ENCODE results near the gene CD84.
"Not testable (repeated sequence)": the region's sequence is repeated elsewhere in the genome, so short reads cannot be mapped to it uniquely, and the experiment has no call there.

CD84 gene

GRCh38 chr1:160608941-160609340 lies 29.6 kb upstream of the CD84 start:
- DNase-seq, result no peak

- no peak for DNase-seq
These were observed 29.2 kb upstream of the CD84 start for GRCh38 chr1:160608514-160608913.

GRCh38 chr1:160608057-160608456 lies 28.8 kb upstream of the CD84 start:
- no peak for DNase-seq

GRCh38 chr1:160607672-160608032 lies 28.4 kb upstream of the CD84 start:
- DNase-seq, result no peak

- peak; percentile 36 to 55 for DNase-seq
These were observed 27.8 kb upstream of the CD84 start for GRCh38 chr1:160607011-160607671.

- no peak for DNase-seq
These were observed 27.3 kb upstream of the CD84 start for GRCh38 chr1:160606611-160607010.

- no peak for DNase-seq
These were observed 26.6 kb upstream of the CD84 start for GRCh38 chr1:160605792-160606479.

GRCh38 chr1:160605205-160605604 lies 25.9 kb upstream of the CD84 start:
- no peak for DNase-seq

GRCh38 chr1:160597705-160598104 lies 18.4 kb upstream of the CD84 start:
- DNase-seq, result no peak

- DNase-seq, result no peak
These were observed 17.8 kb upstream of the CD84 start for GRCh38 chr1:160597051-160597450.

GRCh38 chr1:160590488-160590887 lies 11.2 kb upstream of the CD84 start:
- no peak for DNase-seq

- DNase-seq, result no peak
These were observed 9.2 kb upstream of the CD84 start for GRCh38 chr1:160588468-160588867.

- no peak for DNase-seq
These were observed 5.5 kb upstream of the CD84 start for GRCh38 chr1:160584784-160585183.

- not testable (repeated sequence) for DNase-seq
These were observed 3.7 kb upstream of the CD84 start for GRCh38 chr1:160582976-160583375.

GRCh38 chr1:160581961-160582360 lies 2.7 kb upstream of the CD84 start:
- no peak for DNase-seq

GRCh38 chr1:160580221-160580812 lies 1.0 kb upstream of the CD84 start:
- DNase-seq, result no peak

- no peak for DNase-seq
These were observed 638 bp downstream of the CD84 start for GRCh38 chr1:160578525-160579191.

- DNase-seq, result no peak
These were observed 1.1 kb downstream of the CD84 start for GRCh38 chr1:160578175-160578524.

GRCh38 chr1:160577671-160578070 lies 1.6 kb downstream of the CD84 start:
- DNase-seq, result no peak

GRCh38 chr1:160576884-160577283 lies 2.4 kb downstream of the CD84 start:
- no peak for DNase-seq

GRCh38 chr1:160576390-160576789 lies 2.9 kb downstream of the CD84 start:
- DNase-seq, result peak; percentile 51 to 58

- no peak for DNase-seq
These were observed 4.1 kb downstream of the CD84 start for GRCh38 chr1:160575112-160575664.

- no peak for DNase-seq
These were observed 8.5 kb downstream of the CD84 start for GRCh38 chr1:160570840-160571239.

- no peak for DNase-seq
These were observed 9.5 kb downstream of the CD84 start for GRCh38 chr1:160569806-160570205.
